ENCODE measurements around the gene CTIF.

DNA sequence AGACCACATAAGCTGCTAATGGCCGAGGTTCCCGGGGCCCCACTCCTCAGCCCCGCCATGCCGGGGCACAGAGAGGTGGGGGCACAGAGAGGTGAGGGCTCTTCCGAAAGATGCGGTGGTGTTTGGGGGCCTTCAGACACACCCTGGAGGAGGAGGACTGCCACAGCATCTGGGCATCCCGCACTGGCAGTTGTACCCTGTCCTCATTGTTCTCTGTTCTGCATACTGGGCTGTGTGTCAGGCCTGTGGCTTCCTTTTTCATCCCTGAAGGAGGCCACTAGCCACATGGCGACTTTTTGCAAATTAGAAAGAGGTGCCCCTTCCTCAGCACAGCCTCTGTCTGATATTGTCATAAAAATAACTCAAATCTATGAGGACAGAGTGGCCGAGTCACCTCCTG lies 150.1 kb downstream of the CTIF start:
- TF ChIP-seq, protein P1, sequence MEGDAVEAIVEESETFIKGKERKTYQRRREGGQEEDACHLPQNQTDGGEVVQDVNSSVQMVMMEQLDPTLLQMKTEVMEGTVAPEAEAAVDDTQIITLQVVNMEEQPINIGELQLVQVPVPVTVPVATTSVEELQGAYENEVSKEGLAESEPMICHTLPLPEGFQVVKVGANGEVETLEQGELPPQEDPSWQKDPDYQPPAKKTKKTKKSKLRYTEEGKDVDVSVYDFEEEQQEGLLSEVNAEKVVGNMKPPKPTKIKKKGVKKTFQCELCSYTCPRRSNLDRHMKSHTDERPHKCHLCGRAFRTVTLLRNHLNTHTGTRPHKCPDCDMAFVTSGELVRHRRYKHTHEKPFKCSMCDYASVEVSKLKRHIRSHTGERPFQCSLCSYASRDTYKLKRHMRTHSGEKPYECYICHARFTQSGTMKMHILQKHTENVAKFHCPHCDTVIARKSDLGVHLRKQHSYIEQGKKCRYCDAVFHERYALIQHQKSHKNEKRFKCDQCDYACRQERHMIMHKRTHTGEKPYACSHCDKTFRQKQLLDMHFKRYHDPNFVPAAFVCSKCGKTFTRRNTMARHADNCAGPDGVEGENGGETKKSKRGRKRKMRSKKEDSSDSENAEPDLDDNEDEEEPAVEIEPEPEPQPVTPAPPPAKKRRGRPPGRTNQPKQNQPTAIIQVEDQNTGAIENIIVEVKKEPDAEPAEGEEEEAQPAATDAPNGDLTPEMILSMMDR (IDR thresholded peaks at IDR 0.05): no peak
- TF ChIP-seq POLR2A (IDR thresholded peaks at IDR 0.05) (no peak), EP300 (IDR thresholded peaks at IDR 0.05) (no peak)
